Left renal pelvis (tissue), 4 donors: ENCODE results near the gene NEO1. TPM values are rescaled to one million over a fixed set of nuclear protein-coding genes. Genes with fewer than 3 reads are reported as not detected.

Source experiments
- DNase-seq, 4 donors: peaks; one replicate each; pipeline ENCODE4 v3.0.0-alpha.2; 2013; ENCODE audit warnings: low read depth in 4 of 4, low spot score in 3 of 4
- polyA plus RNA-seq, 4 donors: library from polyadenylated mRNA; unstranded; fragments of 120-200 nt; gene quantifications; one replicate each; pipeline ENCODE4 v1.2.1, GENCODE V29; 2013; ENCODE audit not compliant: insufficient read length in 4 of 4

NEO1 gene
- polyA plus RNA-seq, 4 donors = 122 to 150 (median 127) TPM

DNA sequence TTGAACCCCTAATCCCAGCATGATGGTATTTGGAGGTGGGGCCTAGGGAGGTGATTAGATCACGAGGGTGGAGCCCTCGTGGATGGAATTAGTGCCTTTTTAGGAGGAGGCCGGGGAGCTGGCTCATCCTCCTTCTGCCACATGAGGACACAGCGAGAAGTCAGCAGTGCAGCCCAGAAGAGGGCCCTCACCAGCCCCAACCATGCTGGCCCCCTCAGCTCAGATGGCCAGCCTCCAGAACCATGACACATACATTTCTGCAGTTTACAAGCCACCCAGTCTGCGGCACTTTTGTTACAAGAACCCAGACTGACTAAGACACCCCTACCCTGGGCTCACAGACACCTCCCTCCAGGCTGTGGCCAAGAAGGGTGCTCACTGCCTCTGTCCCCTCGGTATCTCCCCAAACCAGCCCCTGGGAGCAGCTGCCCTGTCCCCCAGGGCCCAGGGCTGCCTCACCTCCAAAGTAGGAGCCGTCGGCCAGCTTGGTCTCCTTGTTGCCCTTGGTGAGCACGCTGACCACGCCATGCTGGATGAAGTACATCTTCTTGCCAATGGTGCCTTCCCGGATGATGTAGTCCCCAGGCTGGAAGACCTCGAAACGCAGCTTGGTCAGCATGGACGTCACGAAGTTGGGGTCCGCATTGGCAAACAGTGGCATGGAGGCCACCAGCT is 272.4 kb downstream of the NEO1 start:
- no peak for DNase-seq

DNA sequence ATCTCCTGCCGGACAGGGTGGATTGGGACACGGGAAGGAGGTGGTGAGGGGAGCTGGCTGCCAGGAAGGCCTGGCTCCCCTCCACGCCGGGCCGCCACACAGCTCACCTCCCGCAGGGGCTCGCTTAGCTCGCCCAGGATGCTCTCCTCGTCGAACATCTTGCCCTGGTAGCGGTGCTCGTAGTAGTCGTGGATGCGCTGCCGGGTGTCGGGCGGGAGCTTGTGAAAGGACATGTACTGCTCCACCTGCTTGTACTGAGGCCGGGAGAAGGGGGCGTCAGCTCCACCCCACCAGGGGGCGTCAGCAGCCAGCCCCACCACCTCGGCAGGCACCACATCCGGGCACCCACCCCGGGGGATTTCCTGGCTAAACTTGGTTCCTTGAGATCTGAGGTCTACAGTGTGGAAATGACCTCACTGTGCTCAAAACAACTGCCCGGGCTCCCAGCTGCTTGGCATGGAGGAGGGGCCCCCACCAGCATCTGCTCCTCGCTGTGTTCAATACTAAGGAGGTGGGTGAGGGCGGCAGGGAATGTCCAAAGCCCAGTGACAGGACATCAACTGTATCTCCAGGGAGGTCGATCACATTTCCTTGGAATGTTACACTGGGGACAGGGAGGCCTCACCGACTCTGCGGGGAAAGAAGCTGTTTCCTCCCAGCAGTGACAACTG is 273.1 kb downstream of the NEO1 start:
- DNase-seq = no peak

DNA sequence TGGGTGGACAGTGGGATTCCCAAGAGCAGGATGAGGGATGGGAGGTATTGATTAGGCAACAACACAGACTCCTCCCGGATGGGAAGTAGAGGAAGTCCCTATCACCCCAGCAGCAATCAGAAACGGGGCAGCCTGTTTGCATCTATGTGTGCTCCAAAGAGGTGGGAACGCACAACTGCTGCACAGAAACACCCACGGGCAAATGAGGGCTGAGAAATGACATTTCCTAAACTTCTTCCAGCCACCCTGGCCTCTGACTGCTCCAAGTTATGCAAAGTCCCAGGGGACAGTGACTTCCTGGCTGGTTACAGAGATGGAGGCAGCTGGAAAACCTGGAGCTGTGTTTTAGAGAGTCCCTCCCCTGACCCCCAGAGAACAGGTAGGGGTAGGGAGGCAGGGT is 273.9 kb downstream of the NEO1 start:
- no peak for DNase-seq

DNA sequence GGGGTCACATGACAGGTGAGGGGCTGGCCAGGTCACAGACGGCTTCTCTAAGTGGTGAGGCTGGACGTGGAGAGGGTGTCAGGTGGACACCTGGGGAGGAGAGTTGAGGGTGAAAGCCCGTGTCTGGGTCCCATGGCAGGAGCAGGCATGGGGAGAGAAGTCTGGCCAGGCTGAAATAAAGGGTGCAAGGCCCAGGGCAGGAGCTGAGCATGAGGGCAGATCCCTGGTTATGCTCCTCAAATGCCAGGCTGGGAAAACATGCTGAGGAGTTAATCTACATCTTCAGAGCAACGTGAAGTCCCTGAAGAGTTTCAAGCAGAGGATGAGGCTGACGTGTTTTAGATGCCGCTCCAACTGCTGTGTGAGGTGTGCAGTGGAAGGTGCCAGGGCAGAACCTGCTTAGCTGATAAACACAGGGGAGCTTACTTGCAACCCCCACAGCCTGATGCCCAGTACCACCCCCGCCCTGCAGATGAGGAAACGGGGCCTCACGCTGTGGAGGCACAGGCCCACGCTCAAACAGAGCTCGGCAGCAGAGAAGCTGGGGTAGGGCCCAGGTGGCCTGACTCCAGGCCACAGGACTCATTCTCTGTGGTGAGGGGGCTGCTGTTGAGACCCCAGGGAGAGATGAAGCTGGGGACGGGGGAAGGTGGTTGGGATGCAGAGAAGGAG is 276.0 kb downstream of the NEO1 start:
- DNase-seq = no peak

DNA sequence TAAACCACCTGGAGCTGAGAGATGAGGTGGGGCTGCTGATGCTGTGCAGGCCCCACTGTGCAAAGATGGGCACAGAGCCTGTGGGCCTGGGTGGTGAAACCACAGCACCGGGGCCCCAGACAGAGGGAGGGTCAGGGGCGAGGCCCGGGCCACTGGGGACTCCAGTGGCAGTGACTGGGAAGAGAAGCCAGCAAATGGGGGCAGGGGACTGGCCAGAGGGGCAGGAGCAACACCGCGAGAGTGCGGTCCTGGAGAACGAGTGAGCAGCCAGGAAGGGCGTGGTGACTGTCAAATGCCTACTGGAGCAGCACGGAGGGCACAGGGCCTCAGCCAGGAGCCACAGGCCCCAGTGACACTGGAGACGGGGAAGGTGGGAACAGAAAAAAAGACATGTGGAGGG is 276.7 kb downstream of the NEO1 start:
- no peak for DNase-seq

DNA sequence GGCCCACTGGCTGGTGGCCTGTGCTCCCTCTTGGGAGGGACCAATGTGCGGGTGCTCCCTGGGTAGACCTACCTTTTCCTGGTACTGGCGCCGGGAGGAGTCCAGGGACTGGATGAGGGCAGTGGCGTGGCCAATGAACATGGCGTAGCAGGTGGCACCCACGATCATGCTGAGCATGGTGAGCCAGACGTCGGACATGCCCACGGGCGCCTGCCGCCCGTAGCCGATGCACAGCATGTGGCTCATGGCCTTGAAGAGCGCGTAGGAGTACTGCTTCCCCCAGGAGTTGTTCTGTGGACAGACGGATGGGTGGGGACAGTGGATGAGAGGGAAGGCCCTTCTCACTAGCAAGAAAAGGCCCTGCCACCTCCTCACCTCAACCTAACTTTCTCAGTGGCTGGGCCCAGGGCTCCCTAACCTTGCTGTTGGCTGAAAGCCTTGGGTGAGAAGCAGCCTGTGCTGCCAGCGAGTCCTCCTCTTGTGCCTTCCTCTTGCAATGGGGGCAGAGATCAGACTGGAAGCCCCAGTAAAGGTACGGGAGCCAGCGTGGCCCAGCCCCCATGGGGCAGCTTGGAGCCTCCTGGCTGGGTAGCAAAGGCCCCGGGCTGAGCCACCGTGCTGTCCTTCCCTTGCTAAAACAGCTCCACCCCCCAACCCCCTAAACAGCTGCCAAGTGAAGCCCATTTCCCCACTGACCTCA is 277.4 kb downstream of the NEO1 start:
- DNase-seq = no peak

DNA sequence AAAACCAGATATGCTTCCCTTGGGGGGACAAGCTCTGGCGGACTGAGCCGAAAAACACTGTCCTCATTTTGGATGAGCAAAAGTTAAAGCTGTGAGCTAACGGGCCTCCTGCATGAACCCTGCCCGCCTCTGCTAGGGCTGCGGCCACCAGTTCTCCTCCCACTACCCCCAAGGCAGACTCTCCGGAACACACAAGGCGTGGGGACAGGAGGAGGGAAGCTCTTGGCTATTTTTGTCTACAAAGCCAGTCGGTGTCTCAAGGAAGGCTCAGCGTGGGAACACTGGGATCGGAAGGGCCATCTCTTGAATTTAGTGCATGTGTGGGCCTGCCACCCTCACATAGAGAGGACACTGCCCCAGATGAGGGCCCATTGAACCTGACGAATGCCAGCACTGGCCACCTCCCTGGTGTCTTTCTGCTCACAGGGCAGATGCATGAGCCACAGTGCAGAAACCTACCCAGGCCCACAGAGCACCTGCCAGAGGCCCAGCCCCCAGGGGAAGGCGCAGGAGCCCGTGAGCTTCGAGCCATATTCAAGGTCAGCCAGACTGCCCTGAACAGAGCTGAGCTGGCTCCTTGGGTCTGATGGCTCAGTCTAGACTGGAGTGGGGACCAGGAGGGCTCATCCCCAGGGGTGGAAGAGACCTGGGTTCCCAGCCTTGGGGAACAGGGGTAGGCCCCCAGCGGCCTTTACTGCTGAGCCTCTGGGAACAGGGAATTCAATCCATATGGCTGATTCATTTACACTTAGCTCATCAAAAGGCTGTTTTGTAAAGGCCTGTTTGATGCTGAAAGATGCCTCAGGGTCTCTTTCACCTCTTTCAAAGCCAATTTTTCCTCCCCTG is 278.2 kb downstream of the NEO1 start:
- no peak for DNase-seq

DNA sequence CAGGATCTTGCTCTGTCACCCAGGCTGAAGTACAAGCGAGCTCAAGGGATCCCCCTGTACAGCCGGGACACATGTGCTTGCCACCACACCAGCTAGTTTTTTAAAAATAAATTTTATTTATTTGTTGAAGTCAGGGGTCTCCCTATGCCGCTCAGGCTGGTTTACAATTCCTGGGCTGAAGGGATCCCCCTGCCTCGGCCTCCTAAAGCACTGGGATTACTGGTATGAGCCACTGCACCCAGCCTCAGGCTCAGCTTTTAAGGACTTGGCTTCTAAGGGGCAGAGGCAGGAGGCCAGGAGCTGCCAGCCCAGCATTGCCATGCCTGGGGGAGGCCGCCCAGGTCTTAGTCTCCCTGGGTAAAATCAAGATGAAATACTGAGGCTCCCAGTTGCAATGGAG is 279.2 kb downstream of the NEO1 start:
- DNase-seq = no peak

DNA sequence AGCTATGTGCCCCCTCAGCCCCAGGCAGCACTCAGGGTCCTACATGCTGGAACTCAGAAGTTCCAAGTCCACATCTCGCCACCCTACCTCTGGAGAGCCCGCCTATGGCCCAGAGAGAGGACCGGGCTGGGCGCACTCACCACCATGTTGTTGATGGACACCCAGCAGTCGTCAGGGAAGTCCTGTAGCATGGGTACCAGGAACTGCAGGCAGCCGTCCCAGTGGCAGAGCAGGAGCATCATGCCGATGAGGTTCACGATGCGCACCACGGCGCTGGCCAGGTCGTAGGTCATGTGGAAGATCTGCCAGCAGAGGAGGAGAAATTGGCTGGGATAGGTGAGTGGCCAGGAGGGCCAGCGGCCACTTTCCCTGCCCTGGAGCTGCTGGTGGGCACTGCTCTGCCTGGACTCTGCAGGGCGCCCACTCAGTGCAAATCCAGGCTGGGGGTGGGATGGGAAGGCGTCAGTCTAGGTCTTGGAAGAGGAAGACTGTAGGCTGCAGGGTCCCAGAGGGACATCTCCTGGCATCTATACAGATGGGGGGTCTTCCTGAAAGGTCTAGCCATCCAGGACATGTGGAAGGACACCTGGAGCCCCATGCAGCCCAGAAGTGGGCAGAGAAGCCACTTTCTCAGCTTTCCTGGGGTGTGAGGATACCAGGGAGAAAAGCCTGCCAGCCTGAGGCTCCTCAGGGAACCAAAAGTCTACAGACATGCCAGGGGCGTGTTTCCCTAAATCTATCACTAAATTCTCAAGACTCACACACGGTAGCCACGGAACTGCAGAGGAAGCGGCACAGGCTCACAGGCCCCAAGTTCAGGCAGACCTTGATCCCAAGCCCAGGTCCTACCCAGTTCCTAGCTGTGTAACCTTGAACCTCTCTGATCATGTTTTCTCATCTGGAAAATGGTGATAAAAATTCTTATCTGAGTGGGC is 280.0 kb downstream of the NEO1 start:
- DNase-seq = no peak

DNA sequence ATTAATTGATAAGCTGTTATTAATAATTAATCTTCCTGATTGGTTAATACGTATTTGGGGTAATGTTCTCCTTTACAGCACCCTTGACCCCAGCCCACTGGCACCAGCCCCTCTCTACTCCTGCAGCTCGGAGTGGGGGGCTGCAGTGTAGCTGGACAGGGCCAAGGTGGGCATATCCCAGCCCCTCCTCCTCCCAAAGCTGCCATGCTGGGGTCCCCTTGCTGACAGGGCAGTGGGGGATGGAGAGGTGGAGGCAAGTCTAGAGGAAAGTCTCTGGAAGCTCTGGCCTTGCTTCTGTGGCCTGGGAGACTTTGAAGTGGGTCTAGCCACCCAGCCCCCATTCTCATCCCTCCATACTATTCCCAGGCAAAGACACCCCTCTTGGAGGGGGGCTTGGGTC is 280.7 kb downstream of the NEO1 start:
- no peak for DNase-seq

DNA sequence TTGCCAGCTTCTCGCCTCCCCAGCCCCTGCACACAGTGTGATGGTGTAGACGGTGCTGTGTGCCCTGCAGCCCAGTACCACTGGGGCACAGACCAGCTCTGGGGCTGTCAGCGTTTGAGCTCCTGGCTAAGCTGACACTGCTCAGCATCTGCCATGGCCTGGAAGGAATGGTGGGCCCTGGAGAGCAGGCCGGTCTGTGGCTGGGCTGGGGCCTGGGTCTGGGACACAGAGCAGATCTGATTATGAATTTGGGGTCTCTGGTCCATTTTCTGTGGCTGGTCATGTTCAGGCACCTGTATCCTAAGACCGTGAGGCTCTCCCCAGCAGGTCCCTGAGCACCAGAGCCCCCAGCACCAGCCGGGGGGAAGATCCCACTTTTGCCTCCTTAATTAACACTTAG is 281.8 kb downstream of the NEO1 start:
- no peak for DNase-seq

DNA sequence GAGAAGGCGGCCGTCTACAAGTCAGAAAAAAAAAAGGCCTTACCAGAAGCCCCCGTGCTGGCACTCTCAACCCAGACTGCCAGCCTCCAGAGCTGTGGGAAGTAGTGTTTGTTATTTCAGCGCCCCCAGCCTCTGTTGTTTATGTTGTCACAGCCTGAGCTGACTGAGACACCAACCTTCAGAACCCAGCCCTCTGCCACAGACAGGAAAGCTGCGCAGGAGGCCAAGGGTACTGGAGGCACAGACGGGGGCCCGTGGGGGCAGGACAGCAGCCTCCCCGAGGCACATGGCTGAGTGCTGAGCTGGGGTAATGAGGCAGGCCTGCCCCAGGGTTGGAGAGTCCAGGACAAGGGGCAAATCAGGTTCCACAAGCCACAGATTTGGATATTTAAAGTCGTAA is 282.8 kb downstream of the NEO1 start:
- DNase-seq = no peak

DNA sequence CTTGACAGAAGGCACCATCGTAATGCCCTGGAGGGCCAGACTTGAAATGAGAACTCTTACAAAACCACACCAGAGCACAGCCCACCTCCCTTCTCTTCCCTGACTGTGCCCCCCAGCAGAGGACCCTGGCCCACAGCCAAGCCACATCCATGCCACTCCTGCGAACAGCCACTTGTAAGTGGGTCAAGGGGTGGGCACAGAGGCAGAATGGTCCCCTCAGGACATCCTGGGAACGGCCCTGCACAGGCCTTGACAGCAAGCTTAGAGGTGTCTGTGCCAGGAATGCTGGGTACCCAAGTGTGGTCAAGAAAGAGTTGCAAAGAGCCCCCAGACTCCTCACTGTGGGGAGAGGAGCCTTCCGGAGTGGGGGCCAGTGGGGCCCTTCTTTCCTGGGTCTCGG is 283.2 kb downstream of the NEO1 start:
- DNase-seq = no peak

DNA sequence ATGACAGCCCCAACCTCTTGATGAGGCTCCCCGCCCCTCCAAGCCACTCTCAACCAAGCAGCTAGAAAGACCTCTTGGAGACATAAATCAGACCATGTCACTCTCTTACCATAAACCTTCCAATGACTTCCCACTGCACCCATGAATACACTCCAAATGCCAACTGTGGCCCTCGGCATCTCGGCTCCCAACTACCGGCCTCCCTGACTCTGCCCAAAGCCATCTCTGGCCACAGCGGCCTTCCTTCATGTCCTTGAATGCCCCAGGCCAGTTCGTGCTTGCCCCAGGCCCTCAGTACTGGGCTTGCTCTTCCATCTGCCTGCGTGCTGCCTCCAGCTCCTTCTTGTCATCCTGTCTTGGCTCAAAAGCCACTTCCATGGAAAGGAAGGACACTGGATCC is 284.5 kb downstream of the NEO1 start:
- no peak for DNase-seq

DNA sequence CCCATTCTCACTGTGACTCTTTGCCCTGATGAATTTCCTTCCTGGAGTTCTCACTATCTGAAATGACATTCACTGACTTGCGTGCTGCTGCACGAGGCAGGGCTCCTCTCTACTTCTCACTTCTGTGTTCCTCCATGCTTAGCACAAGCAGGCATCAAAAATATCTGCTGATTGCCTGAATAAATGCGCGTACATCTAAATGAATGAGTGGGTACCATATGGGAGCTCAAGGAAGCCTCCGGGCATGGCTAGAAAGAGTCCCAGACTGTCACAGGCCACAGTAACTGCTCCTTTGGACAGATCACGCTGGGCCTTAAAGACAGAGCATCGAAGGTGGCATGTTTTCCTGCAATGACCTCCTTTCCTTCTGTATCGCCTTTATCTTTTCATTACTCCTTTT is 284.9 kb downstream of the NEO1 start:
- DNase-seq = no peak

DNA sequence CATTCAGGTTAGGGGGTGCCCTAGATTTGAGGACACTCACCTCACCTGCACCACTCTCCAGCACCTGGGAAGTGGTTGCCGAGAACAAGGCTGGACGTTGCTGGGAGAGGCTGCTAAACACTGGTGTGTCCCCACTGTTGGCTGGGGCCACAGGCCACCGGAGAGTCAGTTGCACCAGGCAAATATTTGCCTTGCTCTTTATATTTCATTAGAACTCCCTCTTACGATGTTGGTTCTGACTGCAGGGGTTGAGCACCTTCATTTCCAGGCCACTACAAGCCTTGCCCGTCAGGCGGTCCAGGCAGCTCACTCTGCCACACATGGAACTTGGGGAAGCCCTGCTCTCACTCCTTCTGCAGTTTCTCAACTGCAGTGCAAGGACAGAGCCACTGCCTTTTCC is 285.8 kb downstream of the NEO1 start:
- no peak for DNase-seq

DNA sequence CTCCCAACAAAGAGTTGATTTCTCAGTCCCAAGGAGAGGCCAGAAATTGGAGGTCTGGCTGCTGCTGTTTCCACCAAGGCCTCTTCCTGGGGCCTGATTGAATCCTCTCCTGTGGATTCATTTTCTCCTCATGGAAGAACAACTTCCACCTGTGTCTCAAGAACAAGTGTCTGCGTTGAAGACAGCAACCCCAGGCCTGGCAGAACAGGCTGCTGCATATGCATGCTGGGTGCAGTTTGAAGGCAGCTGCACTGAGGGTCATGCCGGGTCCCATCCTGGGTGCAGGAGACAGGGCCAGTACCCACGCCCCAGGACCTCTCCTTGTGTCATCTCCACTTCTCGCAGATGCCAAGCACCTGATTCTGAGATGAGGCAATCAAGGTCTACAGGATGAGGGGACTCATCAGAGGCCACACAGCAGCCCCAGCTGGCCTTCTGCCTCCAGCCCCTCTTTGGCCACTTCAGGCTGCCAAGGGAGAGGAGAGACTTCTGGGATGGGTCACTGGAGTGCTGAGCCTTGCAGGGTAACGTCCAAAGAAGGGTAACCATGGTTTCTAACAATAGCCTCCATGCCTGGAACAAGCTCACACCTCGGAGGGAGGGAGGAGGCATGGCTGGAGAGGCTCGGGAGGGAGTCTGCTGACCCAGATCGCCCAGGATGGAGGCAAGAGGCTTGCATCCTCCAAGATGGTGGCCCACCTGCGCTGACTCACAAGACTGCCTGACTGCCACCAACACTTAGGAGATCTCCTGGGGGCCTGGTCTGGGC is 286.5 kb downstream of the NEO1 start:
- no peak for DNase-seq

DNA sequence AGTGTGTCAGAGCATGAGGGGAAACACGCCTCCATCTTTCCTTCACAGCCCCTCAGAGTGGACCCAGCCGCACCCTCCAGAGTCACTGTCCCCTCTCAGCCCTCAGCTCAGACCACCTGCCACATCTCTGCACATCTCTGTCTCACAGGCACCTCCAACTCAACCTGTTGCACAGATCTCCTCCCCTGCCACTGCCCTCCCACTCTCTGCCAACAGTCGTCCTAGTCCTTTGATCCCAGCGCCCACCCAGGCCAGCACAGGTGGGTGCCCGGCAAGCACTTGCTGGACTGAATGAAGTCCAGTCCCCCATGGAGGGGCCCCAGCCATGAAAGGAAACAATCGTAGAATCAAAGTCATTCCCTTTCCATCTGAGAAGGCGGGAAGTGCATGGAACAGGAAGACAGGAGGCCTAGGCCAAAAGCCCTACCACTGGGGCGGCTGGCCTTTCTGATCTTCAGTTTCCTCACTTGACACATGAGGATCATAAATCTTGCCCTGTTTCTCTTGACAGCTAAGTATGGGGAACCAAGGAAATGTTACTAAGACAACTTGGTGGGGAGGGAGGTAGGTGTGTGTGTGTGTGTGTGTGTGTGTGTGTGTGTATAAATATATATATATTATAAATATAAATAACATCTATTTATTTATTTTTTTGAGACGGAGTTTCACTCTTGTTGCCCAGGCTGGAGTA is 288.4 kb downstream of the NEO1 start:
- DNase-seq = no peak
